ENCODE data around the gene COL4A6.
A peak's percentile ranks its signal among the peaks of the same experiment; 100 is the strongest.

The COL4A6 gene

DNA sequence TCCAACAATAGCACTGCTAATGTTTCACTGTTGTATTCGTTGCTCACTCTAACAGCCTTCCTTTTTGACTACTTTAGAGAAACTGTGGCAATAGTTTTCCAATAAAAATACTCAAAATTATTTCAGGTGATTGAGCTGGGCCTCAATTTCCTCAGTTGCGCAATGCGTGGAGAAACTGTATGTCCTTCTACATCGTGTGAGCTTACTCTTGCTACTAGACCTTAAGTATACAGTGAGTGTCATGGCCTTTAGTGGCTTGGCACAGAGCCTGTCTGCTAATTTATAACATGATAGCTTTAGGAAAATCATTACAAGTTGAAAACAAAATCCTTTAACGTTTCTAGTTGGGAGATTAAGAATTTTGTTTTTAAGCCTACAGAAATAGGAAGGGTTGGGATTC, 114.5 kb downstream of the COL4A6 start:
- DNase-seq: no peak

DNA sequence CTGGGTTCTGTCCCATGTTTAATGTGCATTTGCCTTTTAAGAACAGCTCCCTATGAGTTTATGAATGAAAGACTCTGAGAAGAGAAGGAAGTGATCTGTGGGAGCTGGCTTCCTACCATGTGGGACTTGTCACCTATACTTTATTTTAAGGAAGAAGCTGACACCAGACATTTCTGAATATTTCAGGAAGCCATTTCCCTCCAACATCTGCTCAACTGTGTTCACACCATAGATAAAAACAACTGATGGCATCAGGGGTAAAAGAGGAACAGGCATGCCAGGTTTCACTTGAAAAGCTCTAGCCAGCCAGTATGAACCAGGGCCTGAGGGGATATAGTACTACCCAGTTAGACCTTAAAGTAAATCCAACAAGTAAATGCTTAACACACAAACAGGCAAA, 116.0 kb downstream of the COL4A6 start:
- no peak for DNase-seq

DNA sequence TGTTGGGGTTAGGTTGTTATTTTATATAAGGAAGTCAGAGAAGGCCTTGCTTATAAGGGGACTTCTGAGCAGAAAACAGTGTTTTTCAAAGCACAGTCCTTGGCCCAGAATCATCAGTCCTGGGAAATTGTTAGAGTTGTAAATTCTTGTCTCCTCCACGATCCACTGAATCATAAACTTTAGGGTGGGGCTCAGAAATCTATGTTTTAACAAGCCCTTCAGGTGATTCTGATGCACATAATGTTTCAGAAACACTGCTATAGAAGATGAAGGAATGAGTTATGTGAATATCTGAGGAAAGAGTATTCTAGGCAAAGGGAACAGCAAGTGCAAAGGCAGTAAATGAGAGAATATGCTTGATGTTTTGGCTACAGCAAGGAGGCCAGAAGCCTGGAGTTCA, 121.8 kb downstream of the COL4A6 start:
- DNase-seq: no peak

DNA sequence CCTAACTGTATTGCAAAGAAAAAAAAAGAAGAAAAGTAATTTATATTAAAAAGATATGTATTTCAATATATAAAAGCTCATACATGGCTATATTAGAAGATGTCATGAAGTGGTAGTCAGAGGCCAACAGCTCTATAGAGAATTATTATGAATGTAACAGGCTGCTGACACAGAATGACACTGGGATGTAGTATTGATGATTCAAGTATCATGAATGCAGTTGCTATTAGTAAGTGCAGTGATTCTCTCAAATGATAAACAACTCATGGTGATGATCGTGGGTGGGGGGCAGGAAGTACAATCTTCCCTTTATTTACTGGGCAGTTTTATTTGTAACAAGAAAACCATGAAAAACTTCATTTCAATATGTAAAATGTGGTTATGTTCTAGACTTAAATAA, 124.6 kb downstream of the COL4A6 start:
- DNase-seq: no peak

DNA sequence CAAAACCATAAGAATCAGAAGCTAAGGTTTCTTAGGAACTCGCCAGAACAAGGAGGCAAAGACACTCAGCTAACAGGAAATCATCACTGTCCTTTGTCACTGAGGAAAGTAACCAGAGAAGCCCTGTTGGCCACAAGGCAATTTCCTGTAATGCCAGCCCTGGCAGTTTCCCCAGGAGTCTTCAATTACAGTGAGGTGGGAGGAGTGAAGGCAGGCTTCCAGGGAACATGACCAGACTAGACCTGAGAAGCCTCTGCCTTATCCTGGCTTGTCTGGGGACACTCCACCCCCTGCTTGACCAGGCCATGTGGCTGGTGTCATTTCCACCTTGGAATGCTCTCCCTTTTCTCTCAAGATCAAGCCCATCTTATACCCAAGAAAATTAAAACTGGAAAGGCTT, 125.3 kb downstream of the COL4A6 start:
- DNase-seq: peak; percentile 92

DNA sequence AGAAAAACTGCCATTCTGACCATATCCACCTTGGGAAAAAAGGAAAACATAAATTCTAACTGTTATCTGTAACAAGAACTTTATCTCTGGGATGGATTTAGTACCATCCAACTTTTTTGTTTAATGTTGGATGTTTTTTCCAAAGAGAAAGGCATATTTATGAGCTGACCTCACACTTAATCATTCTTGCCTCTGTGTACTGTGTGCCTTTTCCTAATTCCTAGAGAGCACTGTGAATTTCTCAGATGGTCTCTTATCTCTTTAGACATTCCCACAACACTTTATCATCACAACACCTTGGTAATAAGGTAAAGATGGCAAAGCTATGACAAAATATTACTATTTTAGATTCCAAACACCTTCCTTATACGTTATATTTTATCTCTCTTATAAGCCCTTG, 126.2 kb downstream of the COL4A6 start:
- DNase-seq: no peak

DNA sequence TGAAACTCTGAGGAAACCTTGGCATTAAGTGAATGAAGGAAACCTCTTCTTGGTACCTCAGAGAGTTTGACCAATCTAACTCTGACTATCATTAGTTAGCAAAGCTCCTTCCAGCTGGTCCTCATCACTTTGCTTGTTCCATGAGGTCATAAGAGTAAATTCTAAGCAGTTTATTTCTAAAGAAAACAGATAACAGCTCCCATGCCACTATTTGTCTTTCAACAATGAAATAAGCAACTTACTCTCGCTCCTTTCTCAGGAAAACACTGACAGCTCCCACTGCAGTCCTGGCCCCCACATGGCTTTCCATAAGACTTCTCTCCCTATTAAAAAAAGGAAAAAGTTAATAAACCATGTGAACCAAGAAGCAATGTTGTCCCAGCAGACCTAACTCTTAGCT, 127.7 kb downstream of the COL4A6 start:
- no peak for DNase-seq

DNA sequence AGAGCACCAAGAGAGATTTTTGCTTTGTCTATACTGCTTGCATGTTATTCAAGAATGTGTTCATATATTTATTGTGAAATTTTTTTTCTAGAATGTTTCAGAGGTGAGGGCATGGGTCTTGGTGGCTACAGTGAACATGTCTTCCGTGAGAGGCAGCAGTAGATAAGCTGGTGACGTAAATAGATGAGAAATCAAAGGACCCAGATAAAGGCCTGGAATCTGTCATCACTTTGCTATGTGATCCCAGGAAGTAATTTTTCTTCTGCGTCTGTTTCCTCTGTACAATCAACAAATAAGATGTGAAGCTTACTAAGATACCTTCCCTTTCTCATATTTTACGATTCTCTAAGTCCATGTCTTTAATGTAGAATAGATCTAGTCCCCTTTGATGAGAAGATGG, 129.1 kb downstream of the COL4A6 start:
- no peak for DNase-seq

DNA sequence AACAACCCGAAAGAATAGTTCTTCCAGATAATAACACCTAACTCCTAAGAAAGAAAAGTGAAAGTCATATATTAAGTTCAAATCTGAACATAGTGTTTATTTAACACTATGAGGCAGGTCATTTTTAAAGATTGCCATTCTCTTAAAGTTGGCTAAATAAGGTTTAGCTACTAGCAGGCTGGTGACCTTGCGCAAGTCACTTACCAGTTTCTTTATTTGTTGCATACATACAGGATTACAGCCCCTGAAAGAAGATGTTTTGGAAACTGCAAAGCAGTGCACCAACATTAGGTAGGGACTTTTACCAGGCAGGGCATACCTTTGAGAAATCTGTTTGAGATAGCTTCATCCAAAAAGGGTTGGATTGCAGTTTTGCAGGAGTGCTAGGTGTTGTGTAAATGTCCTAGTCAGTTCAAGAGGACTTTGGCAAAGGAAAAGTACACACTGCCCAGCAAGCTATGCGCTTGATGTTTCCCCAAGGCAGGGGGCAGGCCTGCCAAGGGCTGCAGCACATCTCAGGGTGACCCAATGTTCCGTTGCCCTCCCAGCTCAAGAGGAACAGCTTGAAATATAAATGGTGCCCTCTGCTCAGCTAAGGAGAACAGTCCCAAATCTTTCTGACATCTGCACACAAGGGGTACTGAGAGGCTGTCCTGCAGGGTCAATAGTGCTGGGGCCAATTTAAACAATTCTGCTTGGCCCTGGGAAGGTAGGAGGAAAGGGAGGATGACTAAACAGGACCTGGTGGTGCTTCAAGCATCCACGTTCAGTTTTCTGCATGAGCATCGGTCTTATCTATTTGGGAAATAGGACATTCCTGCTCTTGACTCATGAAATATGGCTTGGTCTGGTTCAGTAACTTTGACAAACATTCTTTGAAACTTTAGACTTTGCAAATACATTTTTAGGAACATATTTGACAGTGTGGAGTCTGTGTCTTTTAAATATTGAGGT, 130.8 kb downstream of the COL4A6 start:
- no peak for DNase-seq

DNA sequence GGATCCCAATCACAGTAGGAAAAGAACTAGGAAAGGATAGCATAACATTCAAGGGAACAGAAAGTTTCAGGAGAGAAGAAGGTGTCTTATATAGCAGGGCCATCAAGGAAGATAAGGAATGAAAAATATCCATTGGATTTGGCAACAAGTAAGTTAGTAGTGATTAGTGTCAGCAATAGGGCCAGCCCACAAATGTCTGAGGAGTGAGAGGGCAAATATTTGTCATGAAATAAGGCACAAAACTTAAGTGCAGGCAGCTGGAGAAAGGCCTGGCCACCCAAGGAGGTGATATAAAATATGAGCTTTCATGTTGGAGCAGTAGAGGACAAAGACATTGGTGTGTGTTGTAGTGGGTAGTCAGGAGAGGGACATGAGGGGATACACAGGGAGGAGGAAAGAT, 132.1 kb downstream of the COL4A6 start:
- no peak for DNase-seq

DNA sequence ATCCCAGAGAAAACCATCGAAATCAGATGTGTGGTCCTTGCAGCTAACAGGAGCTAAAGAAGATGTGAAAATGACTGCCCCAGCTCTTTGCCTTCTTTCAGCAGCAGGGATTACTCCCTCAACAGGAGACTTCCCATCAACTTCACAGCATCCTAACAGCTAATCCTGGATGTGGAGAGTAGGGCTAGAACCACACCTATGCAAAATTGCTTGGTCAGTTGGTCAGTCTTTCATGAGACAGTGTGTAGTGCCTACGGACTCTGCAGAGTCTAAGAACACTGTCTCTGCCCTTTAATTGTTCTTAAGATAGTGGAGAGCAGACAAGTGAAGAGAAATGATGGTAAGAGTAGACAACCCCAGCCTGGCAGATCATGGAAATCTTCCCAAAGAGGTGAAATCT, 133.5 kb downstream of the COL4A6 start:
- no peak for DNase-seq

DNA sequence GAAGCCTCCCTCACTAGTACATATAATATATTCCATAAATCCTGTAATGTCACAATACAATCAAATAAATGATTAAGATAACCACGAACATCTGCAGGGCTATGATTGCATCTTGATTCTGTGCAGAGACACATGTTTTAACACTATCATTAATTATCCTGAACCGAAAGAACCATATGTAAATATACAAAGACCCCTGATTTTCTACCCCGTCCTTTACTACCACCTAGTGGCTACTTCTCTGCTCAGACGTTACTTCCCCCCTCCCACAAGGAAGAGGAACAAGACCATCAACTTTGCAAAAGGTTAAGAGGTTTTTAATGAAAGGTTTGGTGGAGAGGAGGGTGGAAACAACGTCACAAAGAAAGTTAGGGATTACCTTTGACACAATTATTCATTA, 134.0 kb downstream of the COL4A6 start:
- DNase-seq: no peak

DNA sequence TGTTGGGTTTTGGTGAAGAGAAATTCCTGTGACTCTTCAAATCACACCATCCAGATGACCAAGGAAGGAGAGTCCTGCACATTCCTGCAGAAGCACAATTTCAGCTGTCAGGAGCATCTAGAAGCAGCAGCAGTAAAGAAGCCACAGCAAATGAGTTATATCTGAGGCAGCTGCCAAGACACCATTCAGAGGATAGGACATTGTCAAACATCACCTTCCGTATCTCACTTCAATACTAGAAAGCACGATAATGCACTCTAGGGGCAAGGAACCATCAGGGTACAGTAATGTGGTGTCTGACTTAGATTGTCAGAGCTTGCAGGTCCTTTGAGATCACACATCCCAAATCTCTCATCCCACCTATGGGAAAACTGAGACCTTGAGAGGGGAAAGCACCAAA, 134.5 kb downstream of the COL4A6 start:
- DNase-seq: no peak

DNA sequence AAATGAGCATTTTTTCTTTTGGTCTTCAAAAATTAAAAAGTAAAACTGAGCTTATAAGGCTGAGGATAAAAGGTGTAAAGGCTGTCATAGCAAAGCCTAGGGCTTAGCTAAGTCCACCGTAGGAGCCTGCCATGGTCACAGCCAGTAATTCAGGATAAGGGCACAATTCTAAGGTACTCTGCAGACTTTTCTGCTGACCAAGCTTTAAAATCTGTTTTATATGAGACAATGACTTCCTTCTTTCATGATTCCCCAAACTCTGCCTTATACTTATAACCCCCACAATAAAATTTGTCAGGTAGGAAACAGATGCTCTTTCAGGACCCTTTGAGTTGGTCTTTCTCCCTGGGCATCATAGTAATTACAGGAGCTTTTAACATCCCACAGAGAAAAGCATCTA, 138.5 kb downstream of the COL4A6 start:
- DNase-seq: no peak

DNA sequence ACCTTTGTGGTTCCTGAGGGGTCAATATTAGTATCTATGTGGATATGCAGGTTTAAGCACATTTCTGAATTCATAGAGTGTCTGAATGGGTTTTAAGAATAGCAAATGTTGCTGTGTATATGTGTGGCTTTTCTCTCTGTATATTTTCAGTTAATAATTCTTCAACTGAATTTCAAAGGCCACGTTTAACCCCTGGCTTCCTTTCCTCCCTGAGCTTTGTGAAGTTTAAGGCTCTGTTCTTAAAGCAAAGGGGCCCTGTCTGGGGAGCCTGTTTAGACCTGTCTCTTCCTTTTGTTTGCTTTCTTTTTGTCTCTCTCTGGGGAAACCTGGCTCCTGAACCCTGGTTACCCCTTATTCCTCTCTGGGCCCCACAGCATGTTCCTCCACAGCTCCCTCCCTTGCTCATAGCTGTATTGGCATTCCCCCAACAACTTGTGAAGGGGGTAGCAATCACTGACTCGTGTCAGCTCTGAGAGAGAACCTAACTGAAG, 139.1 kb downstream of the COL4A6 start:
- DNase-seq: no peak

DNA sequence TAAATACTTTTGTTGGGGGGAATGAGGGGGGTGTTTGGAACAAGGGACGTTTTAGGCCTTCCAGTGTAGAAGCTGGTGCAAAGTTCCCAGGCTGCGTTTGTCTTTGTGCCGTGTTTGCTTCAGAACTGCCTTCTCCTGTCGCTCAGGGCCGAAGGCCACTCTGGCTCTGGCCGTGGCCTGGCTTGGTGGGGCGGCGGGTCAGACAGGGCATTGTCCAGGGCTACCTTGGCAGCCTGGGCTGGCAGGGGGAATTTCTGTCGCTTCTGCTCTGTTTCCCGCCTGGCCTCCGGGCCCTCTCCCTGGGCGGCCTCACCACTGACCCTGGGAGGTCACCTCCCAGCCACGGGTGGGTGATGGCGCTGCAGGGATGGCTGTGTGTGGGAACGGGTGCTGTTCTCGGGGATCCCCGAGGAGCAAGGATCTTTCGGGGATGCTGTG, 140.0 kb downstream of the COL4A6 start:
- no peak for DNase-seq

DNA sequence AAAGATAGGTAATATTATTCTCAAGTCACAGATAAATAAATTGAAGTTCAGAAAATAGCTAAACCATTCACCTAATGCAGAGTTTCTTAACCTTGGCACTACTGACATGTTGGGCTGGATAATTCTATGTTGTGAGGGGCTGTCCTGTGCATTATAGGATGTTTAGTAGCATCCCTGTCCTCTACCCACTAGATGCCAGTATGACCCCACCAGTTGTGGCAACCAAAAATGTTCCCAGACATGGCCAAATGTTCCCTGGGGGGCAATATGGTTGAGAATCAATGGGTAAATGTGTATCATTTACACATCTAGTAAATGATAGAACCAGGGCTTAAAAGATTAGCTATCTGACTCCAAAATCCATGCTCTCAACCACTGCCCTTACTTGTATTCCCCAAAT, 140.9 kb downstream of the COL4A6 start:
- no peak for DNase-seq

DNA sequence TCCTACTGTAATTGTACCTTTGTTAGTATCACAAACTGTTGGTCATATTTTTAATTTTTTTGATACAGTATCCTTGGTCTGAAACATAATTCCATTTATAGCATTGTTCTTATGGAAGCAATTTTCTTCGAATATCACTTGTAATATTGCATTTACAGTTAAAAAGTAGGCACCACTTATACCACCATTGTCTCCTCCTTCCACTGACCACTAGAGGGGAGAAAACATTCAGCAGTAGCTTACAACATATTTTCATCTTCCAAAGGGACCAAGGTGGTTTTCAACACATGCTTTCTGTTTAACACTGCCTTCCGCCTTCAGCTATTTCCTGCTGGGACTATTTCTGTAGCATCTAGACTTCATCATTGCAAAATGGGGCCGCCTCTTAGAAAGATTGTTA, 146.2 kb downstream of the COL4A6 start:
- DNase-seq: no peak

DNA sequence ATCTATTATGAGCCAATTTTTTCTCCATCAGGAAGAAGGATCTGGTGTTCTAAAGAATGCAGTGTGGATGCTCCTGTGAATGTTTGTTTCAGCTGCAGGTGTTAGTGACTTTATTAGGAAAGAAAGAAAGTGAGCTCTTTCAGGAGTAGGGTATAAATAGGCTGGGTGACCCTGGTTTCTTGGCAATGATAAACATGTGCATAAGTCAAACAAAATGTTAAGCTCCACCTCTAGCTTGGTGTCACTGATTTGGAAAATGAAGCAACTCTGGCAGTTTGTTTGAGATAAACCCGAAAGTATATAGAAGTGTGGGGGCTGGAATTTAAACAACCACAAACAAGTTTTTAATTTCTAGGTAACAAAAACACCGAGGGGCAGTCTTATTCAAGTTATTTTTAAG, 152.3 kb downstream of the COL4A6 start:
- DNase-seq: no peak

DNA sequence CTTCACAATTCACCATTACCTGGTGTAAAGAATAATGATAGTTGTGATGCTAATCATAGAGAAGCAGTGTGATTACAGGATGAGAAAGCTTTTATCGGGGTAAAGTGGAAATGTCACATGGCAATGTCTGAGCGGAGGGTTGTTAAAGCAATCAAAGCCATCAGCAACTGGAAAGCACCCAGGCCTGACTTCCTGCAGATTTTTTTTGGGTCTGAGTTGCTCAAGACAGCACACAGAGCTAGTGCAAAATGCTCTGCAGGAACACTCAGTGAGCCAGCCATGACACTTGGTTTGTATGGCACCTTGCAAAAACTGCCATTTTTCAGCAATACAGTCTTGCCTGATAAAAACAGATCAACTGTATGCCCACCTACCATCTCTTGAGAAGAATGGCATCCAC, 152.9 kb downstream of the COL4A6 start:
- no peak for DNase-seq

DNA sequence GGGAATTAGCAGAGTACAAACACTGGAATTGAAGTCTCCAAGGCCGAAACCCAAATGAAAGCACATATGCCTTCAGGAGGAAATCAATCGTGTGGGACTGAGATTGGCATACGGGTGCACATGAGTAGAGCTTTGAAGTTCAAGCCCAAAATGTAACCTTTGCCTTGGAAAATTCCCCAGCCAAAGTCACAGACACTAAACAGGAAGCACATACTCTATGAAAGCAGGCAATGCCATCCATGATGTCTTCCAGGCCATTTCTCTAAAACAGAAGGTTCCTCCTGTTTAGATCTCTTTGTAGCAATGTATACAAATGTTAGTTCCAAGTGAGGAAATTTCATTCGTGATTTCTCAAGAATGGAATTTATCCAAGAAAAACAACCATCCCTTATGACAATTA, 162.5 kb downstream of the COL4A6 start:
- no peak for DNase-seq

DNA sequence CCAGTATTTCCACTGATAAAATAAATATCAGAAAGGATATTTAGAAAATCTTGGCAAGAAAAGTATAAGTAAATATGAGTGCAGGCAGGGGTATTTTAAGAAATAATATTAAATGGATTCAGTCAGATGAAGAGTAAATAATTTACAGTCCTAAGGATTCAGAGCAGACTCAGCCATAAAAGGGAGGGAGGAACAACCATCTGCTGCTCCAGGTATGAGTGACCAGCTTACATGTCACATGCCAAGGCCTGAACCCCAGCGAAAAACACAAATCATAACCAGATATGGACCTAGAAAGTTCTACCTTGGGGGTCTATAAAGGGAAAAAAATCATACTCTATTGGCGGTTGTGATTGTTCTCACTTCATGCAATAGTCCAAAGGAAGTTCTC, 166.8 kb downstream of the COL4A6 start:
- no peak for DNase-seq

DNA sequence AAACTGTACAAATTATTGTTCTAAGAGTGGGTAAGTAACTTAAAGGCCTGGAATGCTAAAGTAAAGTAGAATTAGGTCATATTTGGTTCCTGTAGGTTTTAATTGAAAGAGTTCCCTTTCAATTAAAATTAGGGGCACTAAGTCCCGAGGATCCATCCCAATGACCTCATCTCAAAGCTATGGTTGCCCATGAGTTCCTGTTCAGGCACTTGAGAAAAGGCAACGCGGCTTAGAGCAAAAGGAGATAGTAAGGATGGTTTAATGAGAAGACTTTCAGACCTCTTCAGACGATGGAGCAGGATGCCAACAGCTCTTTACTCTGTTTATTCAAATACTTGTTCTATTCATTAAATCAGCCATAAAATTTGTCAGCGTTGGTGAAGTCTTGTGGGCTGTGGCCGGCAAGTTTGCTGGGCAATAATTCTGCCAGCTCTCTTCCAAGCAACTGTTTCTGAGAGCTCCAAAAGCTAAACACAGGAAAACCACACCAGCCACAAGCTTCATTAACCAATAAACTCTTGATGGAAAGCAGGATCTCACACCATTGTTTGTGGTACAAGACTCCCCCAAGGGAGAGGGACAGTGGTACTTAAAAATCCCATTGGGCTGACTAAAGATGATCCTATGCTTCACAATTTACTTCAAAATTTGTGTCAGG, 167.4 kb downstream of the COL4A6 start:
- peak; percentile 51 for DNase-seq

DNA sequence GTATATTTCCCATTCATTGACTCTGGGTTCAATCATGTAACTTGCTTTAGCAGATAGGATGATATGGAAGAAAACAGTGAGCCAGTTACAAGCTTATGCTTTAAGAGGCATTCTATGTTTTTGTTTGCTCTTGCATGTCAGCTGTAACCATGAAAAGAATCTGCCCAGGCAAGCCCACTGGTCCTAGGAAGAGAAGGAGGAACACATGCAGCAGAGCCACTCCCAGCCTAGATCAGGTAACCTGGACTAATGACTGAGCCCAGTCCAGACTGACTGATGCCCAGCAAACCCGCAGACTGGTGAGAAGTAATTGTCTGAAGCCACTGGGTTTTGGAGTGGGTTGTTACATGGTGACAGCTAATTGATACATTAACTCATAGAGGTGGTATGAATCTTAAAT, 167.9 kb downstream of the COL4A6 start:
- DNase-seq: peak; percentile 63

All from islet precursor cell (in vitro differentiated cells).